SW480 (cell line): Measurements from ENCODE around the gene DOCK1.
A peak's percentile ranks its signal among the peaks of the same experiment; 100 is the strongest.

Experiments
- DNase-seq: peaks from one replicate; pipeline ENCODE4 v3.0.0-alpha.2; 2016; ENCODE audit warnings: low spot score

Gene DOCK1

DNA sequence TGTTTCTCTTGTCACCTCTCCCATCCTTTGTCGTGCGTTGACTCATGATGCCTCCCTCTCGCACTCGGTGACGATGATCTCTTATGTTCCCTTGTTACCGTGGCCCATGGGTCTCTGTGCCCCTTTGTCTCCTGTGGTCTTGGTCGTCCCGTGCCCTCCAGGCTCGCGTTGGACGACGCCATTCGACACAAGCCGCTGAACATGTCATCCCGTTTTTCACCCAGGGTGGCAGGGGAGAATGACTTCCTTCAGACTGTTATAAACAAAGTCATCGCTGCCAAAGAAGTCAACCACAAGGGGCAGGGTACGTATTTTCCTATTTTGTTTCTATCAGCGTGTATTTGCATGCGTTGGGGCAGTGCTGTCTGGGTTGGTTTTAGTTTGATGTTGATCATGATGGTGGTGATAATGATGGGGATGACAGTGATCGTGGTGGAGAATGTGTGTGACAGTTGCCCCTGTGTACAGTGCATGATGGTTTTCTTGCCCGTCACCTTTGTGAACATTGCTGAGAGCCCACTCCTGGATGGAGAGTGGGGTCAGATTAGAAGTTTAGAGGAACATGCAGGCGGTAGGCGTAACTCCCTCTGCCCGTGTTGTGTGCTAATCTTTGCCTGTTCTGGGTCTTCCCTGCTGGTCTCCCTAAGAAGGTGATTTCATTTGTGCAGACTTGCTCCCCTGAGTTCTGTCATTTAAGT lies 107.0 kb downstream of the DOCK1 start:
- no peak for DNase-seq

DNA sequence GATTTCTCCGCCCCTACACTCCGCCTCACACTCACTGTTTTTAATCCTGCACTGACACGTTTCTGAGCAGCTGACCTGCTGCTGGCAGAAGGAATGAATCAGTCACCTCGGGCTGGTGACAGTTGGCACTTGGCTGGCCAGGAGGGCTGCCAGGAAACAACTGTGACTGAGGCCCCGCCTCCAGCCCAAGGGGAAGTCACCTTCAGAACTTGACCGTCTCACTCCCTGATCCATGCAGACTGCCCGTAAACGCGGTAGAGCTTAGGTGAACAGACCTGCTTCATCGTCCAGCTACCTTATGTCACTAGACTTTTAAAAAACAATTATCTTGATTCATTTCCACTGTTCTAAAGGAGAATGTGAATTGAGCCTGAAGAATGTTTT lies 107.5 kb downstream of the DOCK1 start:
- peak; percentile 11 for DNase-seq

DNA sequence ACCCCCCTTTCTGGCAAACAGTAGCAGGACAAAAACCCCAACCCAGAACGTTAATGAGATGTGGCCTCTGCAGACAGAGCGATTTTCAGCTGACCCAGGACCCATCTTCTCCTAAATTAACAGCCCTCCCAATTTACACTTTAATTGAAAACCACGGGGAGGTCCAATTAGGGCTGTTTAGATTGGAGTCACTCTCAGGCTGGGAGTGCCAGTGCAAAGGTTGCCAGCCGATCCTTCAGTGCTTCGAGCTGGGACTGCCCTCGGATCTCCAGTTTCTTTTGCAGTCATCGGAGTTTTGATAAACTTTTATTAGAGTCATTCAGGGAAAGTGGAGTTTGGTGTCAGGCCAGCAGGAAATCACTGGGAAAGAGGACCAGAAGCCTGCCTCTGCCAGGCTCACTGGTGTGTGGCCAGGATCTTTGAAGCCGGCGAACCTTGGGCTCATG lies 108.0 kb downstream of the DOCK1 start:
- DNase-seq: no peak

DNA sequence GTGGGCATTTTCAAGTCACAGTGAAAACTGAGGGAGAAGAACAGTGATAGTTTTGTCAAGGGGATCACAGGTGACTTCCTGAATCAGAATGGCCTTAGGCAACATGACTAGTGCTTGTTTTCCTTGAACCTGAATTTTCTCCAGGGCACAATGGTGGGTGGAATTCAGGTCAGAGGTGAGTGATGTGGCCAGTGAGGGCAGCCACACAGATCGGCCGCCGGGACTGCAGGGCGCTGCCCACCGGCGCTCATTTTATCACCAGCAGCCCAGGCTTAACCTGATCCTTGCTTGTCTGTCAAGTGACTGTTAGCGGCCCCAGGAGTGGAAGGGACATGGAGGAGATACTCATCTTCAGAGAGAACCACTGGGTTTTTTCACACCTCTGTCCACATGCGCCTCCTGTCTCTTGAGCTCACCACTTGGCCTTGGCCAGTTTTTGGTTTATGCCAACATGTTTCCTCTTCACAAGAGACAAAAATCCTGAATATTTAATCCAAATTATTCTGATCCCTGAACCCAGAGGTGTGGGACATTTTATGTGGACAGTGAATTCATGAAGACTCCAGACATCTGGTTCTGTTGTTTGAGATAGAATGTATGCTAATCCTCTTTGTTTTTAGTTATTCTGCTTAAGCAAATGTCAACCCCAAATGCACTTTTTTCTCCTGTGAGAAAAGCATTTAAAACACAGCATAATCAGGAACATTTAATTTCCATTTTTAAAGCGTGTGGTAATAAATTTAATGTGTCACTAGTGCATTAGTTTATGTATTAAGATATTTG lies 108.7 kb downstream of the DOCK1 start:
- DNase-seq: no peak

DNA sequence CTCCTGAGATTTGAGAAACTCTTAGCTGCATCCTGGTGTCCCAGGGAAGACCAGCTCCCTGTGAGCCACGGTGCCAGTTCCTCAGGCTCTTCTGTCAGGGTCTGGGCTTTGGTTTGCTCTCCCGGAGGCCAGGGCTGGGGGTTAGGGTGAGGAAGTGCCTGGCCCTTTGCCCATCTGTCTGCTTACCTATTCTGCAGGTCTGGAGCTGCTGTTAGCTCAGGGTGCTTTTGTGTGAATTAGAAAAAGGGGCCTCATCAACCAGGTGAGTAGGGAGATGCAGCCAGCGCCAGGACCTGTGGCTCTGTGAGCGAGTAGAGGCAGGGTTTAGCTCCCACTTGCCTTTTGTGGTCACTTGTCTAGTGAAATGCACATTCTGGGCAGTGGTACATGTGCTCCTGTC lies 109.4 kb downstream of the DOCK1 start:
- no peak for DNase-seq

DNA sequence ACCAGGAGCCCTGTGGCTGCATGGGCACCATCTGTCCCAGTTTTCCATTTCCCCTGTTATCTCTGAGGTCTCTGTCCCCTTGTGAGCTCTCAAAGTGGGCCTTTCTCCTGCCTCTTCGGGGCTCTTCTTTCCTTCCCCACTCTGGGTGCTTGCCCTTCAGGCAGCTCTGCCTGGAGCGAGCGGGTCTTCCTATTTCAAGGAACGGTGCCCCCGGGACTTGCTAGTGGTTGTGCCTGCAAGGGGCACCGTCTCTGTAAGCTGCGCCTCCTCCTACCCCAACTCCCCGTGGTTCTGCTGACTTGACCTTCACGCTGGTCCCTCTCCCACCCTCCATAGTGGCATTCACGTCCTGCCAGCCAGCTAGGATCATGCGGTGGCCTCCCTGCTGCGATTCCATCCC lies 110.1 kb downstream of the DOCK1 start:
- DNase-seq: no peak

DNA sequence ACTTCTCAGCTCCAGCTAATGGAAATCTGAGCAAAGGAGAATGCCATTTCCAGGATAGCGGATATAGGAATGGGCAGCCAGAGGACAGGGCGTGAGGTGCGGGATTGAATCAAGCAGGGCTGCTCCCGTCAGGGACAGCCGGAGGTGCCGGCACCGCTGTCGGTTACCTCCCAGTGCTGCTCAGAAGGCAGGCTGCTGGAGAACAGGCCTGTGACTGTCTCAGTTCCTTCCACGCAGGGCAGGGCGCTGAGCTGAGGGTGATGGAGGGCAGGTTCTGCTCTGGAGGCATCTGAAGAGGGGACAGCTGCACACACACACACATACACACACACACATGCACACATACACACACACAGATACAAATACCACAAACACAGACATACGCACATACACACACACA lies 111.1 kb downstream of the DOCK1 start:
- no peak for DNase-seq

DNA sequence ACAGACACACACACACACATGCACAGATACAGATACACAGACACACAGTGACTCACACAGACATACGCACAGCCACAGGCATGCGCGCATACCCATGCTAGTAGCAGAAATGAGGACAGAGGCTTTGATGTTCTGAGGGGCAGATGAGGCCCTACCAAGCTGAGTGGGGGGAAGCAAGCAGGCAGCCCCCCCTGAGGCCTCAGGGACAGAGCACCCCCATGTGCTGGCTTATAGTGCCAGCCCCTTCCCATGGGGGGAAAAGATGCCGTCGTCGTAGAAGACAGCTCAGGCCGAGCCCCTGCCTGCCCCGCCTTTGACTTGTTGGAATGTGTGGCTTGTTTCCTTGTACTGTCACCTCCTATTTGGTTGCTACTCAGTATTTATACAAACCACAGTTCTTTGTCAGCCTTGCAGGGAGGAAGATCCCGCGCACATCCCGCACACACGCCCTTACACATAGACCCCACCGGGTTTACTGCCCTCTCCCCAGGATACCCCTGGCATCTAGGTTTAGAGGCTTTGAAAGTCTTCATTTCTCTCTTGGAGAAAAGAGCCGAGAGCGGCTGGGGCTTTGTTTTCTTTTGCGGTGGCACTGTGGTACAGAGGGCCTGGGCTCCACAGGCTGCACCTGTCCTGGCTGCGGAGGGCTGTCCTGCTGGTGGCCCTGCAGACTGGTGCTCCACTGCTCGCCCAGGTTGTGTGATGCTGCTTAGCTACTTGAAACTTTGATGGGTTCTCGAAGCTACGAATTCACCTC lies 112.5 kb downstream of the DOCK1 start:
- peak; percentile 88 for DNase-seq

DNA sequence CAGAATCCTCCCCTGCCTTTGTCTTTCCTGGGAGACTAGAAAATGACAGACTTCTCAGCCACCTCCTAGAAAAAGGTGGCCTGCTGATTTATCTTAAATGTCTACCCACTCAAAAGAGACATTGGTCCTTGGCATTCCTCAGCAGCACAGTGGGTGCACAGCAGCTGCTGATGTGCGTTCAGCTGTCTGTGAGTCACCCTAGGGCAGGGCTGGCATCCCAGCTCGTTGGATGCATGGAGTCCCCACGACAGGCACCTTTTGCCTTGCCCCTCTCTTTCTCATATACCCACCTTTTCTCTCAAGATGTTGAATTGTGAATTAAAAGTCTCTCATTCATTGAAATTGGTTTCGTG lies 113.0 kb downstream of the DOCK1 start:
- no peak for DNase-seq

DNA sequence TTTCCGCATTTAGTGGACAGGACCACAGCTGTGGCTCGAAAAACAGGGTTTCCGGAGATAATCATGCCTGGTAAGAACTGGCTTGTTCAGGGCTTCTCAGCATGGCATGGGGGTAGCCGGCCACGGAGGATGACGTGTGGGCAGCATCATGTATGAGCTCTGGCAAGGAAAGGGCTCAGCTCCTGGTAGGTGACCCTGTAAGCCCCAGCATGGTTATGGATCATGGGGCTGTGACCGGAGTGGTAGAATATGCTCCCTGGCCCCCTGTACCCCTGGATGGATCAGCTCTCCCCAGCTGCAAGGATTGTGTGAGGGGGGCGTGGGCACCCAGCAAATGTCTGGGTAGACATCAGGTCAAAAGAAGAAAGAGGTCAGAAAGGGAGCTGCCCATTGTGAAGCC lies 113.5 kb downstream of the DOCK1 start:
- no peak for DNase-seq

DNA sequence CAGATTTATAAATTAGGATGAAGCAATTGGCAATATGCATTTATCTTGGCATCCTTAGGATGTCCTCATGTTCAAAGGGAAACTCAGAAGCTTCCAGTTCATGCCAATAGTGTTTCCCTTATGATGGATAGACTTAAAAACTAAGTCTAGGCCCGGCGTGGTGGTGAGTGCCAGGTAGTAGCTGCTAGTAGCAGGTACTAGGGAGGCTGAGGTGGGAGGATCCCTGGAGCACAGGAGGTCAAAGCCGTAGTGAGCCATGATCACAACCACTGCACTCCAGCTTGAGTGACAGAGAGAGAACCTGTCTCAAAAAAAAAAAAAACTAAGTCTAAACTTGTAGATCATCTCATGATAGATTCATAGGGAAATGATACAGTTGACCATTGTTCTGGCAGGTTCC lies 115.0 kb downstream of the DOCK1 start:
- DNase-seq: no peak

DNA sequence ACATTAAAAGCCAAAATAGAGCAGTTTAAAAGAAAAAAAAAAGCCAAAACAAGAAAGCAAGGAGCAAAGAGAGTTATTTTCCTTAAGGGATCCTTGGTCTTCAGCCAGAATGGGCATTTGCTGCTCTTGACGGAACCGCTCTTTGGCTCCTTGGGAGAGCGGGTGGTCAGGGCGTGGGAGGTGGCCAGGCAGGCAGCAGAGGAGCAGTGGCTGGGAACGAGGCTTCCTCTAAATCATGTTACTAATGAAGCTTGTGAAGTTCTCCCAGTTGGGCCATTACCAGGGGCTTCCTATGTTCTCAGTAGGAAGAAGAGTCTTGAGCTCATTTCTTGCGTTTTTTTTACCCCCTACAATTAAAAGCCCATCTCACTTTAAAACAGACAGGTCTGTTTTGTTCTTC lies 116.6 kb downstream of the DOCK1 start:
- no peak for DNase-seq

DNA sequence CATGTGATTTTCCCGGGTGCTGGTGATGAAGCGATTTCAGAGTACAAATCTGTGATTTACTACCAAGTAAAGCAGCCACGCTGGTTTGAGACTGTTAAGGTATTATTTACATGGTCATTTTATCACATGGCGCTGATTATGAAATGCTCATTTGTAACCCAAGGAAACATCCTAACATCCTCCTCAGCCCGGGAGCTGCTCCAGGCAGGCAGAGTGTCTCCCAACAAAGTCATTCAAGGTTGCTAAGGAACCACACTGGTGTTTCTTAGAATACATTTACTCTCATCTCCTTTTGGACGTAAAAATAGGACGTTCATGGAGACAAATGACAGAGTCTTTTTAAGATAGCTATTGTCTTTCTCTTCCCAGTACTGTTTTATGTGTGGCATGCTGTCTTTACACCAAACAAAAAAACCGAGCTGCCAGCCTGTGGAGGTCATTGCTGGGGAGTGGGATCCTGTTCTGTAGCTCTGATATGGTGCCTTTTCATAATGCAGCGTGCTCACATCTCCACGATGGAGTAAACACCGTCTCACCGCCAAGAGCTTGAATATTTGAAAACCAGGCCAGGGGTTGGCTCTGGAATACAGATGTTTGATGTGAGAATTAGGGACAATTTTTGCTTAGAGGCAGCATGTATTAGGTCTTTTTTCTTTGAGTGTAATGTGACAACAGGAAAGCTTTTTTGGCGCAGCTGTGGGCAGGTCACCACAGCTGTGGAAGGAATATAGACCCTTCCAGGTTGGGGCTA lies 119.6 kb downstream of the DOCK1 start:
- no peak for DNase-seq

DNA sequence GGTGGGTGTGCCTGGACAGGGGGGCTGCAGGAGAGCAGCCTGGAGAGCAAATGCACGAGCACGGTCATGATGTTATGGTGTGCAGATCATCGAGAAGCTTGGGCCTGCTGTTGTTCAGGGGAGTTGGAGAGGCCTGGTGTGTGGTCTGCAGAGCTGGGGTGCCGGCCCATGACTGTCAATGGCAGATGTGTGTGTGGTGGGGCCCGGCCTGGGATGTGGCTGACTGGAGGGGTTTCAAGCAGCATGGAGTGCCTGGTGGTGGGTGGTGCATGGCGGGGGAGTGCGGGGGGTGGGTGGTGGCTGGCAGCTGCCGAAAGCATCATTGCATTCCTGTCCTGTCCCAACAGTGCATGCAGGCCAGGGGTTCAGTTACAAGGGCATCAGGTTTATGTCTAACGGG lies 122.6 kb downstream of the DOCK1 start:
- DNase-seq: no peak

DNA sequence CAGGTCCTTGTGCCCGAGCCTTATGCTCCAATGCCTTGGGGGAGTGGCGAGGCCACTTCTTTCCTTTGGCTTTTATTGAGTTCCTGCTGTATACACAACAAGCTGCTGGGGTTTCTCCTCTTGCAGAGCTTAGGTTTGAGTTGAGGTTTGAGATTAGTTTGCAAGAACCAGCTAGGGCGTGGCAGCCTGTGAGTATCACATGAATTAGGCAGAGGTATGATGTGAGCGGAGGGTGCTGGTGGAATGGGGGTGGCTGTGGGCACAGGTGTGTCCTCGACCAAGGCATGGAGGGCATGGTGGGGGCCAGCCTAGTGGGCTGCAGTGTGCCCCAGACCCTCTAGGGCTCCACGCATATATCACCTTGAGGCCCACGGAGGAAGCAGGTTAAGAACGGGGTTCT lies 123.3 kb downstream of the DOCK1 start:
- DNase-seq: no peak

DNA sequence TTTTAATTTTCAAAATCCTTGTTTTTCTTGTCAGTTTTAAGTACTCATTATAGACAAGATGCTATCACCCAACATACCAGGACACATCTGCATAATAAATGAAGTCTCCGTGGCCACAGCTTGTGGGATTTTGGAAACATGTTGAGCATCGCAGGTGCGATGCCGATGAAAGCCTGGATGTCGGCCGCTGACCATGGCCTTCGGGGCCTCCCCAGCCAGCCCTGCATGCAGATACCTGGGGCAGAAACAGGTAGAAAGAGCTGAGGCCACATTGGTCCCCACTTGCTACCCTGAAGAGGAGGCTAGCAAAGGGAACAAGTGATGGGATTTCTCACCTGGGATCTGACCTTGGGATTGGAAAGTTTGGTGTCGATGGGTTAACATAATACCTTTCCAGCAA lies 123.8 kb downstream of the DOCK1 start:
- no peak for DNase-seq

DNA sequence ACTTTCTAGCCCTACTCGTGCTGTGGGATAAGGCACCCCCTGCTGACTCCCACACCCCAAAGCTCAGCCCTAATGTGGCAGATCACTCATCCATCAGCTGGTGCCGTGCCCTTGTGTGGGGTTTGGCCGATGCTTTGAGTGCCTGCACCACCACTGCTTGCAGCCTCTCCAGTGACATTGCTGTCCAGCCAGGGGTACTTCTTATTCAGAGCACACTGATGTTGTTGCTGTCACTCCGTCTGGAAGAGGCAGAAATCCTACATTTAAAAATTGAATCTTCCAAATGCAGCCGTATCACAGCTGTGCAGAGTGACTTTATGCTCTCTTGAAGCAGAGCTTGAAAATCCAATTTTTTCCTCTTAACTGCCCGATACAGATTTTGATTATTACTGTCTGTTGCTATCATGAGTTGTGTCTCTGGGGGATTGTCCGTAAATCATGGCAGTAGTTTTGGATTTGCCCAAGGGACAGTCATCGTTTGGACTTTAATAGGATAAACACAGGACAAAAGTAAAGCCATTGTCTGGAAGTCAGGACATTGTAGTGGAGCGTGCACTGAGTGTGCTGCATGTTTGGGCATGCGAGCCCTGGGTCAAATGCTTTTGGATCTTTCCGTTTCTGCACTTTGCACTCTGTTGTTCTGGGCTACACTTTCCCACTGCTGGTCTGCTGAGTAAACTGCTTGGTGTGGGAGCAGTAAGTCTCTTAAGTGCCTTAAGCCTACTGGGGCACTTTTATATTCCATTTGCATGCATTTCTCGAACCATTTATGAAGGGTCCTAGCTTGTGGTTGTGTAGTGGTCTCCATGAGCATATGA lies 128.2 kb downstream of the DOCK1 start:
- DNase-seq: no peak

DNA sequence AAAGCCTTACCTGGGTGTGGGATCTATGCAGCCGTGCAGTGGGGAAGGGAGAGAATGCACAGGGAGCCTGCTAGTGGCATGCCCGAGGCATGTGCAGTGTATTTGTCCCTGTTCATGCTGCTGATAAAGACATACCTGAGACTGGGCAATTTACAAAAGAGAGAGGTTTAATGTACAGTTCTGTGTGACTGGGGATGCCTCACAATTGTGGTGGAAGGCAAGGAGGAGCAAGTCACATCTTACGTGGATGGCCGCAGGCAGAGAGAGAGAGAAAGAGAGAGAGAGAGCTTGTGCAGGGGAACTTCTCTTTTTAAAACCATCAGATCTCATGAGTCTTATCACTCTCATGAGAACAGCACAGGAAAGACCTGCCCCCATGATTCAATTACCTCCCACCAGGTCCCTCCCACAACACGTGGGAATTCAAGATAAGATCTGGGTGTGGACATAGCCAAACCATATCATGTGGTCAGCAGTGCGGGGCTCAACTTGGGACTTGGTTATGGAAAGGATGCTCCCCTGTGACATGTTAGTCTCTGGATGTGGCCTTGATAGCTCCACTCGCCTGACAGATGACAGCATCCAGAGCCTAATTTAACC lies 128.9 kb downstream of the DOCK1 start:
- DNase-seq: no peak

DNA sequence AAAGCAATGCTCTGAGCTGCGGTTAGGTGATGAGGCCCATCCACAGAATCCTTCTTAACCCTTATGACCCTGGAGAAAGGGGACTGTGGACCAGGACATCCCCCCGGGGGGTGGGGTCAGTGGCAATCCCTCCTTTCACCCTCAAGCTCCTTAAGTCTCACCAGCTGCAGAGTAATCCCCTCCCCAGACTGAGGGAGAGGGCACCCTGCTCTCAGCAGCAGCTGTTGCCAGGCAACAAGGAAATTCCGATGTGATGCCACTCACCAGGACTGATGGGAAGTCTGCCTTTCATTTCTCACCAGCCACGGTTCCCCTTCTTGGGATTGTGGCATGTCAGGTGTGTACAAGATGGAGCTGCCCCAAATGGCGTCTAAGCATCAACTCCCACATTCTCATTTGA lies 129.6 kb downstream of the DOCK1 start:
- DNase-seq: no peak

DNA sequence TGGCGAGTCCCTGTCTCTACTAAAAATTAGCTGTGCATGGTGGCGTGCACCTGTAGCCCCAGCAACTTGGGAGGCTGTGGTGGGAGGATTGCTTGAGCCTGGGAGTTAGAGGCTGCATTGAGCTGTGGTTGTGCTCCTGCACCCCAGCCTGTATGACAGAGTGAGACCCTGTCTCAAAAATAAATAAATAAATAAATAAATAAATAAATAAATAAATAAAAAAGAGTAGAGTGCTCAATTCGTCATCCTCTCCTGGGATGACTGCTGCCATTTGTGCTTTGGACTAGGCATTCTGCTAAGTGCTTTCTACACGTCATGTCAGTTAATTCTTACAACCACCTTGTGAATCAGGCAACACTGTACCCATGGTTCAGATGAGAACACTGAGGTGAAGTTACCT lies 130.6 kb downstream of the DOCK1 start:
- DNase-seq: no peak

DNA sequence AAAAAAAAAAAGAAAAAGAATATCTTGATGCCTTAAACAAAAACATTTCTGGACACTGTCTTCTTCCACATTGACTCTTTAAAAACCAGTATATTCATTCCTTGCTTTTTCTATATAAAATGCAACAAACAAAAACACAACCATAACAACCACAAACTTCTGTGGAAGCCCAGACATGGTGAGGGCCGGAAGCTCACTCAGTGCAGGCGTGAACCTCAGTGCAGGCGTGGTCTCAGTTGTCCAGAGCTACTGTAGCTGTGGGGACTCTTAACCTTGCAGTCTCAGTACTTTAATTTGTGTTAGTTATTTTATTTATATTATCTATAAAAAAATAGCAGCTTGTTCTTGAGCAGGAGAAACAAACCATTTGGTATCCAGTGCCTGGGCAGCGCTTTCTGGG lies 131.8 kb downstream of the DOCK1 start:
- no peak for DNase-seq
